COLO829 (cell line): Measurements from ENCODE around the gene CCDC88C.
"Not testable (repeated sequence)": the region's sequence is repeated elsewhere in the genome, so short reads cannot be mapped to it uniquely, and the experiment has no call there.

Experiments
- DNase-seq: peaks from one replicate; pipeline ENCODE4 v3.0.0; 2012; ENCODE audit warnings: low spot score

Gene CCDC88C

DNA sequence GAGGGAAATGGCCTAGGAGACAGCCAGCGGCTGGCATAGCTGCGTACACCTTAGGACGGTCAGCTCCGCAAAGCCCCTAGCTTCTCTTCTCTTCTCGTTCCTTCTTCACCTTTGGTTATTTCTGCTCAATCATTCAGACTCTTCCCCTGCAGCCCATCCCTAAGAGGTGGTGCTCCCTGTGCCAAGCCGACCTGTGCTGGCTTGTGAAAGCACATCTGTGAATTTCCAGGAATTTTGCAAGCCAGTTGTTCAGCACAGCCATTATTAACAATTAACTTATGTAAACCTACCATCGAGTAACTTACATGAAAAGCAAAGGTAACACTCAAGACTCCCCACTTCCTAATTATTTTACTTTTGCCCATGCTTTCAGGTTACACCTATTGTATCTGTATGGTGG is 152.2 kb downstream of the CCDC88C start:
- DNase-seq = no peak

DNA sequence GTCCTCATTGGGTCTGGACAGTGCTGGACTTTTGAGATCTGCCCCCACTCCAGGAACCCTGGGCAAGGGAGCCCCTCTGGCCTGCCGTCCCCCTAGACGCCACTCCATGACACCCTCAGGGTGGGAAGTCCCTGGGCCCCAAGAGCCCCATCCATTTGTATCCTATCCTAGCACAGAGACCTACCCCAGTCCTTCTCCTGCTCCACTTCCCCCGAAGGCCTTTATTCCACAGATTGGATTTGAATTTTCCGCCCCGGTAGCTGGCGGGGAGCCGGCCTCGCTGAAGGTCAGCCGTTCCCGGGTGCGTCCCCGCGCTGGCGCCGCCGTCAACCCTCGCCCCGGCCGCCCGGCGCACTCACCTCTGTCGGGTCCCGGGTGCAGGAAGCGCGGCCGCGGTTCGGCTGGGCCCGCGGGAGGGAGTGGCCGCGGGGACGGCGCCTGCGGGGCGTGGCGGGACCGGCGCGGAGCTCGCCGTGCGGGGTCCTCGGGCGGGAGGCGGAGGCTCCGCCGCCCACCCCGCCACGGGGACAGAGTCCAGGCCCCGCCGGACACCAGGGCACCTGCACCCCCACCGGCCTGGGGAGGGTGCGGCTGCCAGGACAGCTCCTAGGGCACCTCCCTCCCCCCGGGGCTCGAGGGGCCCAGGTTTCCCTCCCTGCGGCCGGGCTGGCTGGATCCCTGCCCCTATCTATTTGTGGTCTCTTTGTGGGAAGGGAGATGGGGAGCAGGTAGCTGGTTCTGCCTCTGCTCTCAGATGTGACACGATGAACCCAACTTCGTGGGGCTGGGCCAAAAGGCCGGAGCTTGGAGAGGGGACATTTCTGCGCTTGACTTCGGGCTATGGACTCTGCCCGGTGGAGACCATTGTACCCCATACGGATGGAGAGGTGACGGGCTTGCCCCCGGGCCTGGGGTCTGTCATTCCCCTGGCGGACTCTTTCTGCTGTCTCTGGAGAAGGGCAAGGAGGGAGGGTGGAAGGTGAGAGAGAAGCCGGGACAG is 153.2 kb downstream of the CCDC88C start:
- DNase-seq = no peak

DNA sequence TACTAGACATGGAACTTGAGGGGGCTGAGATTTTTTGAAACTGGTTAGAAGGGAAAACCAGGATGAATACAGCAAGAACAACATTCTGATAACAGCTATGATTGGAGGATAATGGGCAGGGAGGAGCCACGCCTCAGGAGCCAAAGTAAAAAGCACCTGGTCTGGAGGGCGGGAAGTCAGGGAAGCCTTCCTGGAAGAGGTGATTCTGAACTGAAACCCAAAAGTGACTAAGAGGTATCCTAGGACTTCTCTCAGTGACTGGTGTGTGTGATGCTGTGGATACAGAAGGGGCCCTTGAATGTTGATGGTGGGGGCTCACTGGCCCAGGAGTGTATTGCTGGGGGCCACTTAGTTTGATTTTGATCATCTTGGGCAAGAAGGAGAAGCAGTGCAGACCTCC is 154.3 kb downstream of the CCDC88C start:
- DNase-seq = no peak

DNA sequence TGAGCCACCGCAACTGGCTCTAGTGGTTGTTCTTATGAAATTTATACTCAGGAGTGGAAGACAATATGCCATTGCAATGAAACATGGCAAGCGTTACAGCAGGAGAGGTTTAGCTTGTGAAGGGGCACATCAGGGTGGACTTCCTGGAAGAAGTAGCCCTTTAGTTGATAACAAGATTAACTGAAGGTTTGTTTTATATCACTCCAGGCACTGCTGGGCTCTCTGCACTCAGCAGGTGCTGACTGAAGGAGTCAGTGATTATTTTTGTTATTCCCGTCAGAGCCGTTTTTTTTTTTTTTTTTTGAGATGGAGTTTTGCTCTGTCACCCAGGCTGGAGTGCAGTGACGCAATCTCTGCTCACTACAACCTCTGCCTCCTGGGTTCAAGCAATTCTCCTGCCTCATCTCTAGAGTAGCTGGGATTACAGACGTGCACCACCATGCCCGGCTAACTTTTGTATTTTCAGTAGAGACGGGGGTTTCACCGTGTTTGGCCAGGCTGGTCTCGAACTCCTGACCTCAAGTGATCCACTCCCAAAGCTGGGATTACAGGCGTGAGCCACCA is 155.6 kb downstream of the CCDC88C start:
- DNase-seq = no peak

GRCh38 chr14:91261115-91261514 is 156.5 kb downstream of the CCDC88C start:
- DNase-seq = no peak

GRCh38 chr14:91258876-91259275 is 158.7 kb downstream of the CCDC88C start:
- no peak for DNase-seq

- no peak for DNase-seq
These were observed 159.5 kb downstream of the CCDC88C start for GRCh38 chr14:91258011-91258618.

DNA sequence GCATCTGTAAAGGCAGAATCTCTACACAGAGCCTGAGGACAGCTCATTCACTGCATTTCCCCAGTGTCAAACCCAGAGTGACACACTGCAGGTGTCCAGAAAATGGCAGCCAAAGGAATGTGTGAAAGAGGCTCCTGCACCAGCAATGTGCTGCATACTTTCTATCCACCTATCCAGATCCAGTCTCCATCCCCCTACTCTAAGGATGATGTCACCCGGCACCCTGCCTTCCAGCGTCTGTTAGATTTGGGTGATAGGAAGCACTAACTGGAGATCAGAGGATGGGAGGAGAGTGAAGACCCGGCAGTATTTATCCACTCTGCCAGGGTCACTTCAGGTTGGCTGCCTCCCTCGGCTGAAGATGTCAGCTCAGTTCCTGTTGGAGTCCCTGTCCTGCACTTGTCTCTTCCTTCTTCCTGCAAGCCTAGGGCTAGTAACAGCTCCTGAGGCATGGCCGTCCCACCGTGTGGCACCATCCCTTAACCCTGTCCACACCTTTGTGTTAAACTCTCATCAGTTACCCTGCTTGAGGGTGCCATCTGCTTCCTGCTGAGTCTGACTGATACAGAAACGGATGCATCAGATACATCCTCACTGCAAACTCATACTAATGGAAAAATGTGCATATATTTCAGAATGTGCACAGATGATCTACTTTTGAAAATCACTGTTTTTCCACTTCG is 160.2 kb downstream of the CCDC88C start:
- no peak for DNase-seq

- no peak for DNase-seq
These were observed 161.0 kb downstream of the CCDC88C start for GRCh38 chr14:91256661-91257060.

GRCh38 chr14:91255026-91255695 is 162.5 kb downstream of the CCDC88C start:
- DNase-seq = no peak

- DNase-seq = no peak
These were observed 163.2 kb downstream of the CCDC88C start for GRCh38 chr14:91254461-91254860.

DNA sequence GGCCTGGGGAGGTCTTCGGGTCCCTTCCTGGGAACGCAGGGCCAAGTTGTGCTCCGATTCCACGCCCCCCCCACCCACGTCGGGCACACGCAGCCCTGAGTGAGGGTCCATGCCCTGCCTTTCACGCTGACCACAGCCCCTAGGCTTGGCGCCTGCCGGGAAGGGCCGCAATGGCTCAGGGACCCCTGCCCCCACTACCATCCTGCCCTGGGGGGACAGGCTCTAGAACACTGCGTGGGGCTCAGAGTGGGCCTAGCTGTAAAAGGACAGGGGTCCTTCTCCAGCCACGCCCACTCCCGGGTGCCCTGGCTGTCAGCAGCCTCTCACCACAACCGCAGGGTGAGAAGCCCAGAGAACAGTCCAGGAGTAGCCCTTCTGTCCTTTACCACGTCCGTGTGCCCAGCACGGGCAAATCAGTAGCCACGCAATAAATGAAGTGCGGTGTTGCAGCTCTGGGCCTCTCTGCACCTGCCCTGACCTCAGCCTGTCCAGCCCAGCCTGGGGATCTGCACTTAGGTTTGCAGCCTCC is 163.8 kb downstream of the CCDC88C start:
- no peak for DNase-seq

DNA sequence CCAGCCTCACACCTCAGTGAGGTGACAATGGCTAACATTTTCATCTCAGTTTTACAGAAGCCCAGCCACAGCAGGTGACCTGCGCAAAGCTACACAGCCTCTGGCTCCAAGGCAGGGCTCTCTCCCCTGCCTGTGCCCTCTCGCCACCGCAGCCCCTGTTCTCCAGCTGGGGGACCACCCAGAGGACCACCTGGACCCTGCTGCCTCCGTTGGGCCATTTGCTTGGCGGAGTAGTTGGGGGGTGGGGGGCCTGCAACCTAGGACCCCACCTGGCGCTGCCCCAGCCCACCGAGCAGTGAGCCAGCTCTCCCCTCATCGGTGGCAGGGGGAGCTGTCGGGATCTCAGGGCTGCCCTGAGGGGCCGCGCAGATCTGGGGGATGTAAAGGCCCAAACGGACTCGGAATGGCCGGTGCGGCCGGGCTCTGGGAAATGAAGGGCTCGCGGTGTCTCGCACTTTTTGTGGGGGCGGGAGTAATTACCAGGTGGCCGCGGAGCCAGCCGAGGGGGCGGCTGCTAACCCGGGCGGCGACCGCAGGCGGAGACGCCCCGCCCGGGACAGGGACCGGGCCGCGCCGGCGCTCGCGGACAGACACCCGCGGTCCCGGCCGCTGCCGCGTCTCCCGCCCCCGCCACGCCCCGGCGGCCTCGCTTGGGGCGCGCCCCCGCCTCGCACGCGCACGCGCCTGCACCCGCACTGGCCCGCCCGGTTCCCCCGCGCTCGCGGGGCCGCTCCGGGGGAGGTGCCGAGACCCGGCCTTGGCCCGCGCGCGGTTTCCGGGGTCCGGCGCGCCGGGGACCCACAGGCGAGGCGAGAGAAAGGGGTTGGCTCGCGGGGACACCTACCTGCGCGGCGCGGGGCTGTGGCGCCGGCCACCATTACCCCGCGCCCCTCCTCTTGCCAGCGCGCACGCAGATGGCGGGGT is 164.5 kb downstream of the CCDC88C start:
- no peak for DNase-seq

GRCh38 chr14:91250912-91251311 is 166.7 kb downstream of the CCDC88C start:
- no peak for DNase-seq

DNA sequence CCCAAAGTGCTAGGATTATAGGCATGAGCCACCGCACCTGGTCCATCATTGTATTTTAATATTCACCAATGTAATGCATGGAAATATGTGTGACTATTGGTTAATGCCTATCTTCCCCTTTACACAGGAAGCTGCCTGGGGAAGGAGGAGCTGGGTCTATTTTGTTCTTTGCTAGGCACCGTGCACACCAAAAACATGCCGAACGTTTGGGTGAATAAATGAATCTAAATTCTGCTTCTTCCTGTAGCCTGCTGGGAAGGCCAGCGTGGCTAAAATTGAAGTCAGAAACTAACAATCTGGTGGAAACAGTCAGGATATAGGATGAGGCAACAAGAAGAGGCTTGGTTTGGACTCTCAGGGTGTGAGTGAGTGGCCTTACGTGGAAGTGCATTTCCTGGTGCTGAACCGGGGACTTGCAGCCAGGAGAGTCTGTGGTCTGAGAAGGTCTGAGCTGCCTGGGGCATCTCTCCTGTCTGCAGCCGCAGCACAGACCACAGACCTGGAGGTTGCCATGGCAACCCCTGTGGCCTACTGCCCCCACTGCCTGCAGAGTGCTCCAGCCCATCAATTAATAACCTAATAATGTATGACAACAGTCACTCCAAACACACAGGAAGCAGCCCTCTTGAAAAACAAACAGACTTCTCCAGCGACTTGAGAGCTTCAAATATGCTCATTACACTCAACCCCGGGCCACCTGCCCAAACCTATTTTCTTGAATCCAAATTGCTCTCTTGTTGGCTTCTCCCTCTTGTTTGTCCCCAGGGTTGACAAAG is 167.6 kb downstream of the CCDC88C start:
- no peak for DNase-seq

- no peak for DNase-seq
These were observed 171.4 kb downstream of the CCDC88C start for GRCh38 chr14:91246051-91246852.

DNA sequence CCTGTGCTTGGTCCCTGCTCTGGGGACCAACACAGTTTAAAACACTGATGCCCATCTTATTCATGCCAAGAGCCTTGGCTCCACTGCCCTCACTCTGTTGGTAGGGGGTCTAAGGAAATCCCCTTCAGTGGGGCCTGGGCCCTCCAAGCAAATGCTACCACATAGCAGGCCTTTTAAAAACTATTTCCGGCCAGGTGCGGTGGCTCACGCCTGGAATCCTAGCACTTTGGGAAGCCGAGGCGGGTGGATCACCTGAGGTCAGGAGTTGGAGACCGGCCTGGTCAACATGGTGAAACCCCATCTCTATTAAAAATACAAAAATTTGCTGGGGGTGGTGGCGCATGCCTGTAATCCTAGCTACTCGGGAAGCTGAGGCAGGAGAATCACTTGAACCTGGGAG is 172.0 kb downstream of the CCDC88C start:
- not testable (repeated sequence) for DNase-seq

GRCh38 chr14:91245029-91245428 is 172.6 kb downstream of the CCDC88C start:
- DNase-seq = no peak

- no peak for DNase-seq
These were observed 173.1 kb downstream of the CCDC88C start, which contains the start of gene GPR68 for GRCh38 chr14:91244501-91244901. TSS of gene GPR68 (minus strand) at chr14:91244704. CDS start at chr14:91235050, 9,654 bp downstream.
